22Rv1 (cell line): ENCODE data around the gene NTRK3.

Experiments
- ZFX ChIP-seq: fragments of 450-650 bp; IDR thresholded peaks from 2 replicates; pipeline ENCODE4 v1.6.1; 2017; ENCODE audit warnings: antibody characterized with exemption, borderline replicate concordance
- TF ChIP-seq, protein P1 (sequence below): fragments of 450-650 bp; IDR thresholded peaks from 2 replicates; pipeline ENCODE4 v1.5.1; 2017; ENCODE audit warnings: mild to moderate bottlenecking

- TF ChIP-seq, protein P1, sequence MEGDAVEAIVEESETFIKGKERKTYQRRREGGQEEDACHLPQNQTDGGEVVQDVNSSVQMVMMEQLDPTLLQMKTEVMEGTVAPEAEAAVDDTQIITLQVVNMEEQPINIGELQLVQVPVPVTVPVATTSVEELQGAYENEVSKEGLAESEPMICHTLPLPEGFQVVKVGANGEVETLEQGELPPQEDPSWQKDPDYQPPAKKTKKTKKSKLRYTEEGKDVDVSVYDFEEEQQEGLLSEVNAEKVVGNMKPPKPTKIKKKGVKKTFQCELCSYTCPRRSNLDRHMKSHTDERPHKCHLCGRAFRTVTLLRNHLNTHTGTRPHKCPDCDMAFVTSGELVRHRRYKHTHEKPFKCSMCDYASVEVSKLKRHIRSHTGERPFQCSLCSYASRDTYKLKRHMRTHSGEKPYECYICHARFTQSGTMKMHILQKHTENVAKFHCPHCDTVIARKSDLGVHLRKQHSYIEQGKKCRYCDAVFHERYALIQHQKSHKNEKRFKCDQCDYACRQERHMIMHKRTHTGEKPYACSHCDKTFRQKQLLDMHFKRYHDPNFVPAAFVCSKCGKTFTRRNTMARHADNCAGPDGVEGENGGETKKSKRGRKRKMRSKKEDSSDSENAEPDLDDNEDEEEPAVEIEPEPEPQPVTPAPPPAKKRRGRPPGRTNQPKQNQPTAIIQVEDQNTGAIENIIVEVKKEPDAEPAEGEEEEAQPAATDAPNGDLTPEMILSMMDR = no peak
- TF ChIP-seq ZFX = no peak
These were observed 166.0 kb downstream of the NTRK3 start for GRCh38 chr15:88090481-88091011.
